WTC11 (cell line): ENCODE measurements around the gene HIPK3. TPM values are rescaled to one million over a fixed set of nuclear protein-coding genes. Genes with fewer than 3 reads are reported as not detected.

Source experiments
- ATAC-seq: fragments of 200-7000 bp; cut with Tn5 transposase; 2 replicates; pipeline ENCODE4 v1.10.0; 2021; ENCODE audit warnings: mild to moderate bottlenecking, moderate library complexity
- CTCF ChIA-PET: fragments of 300-600 bp; sonication (Branson Sonifier 250); formaldehyde crosslinking; loops from one replicate; lab custom pipeline; 2021; ENCODE audit warnings: antibody characterized with exemption; lab: Charles Lee
- POLR2A ChIA-PET: fragments of 350-600 bp; sonication (Branson Sonifier 250); formaldehyde crosslinking; loops from one replicate; lab custom pipeline; 2021; ENCODE audit warnings: antibody characterized with exemption; lab: Charles Lee
- DNase-seq: peaks from one replicate; pipeline ENCODE4 v3.0.0; 2021; ENCODE audit warnings: low spot score
- H3K27ac Mint-ChIP-seq: 2 replicates; pipeline ENCODE4 v1.8.0; 2021; ENCODE audit warnings: mixed read lengths
- H3K27me3 Mint-ChIP-seq: 2 replicates; pipeline ENCODE4 v1.8.0; 2021; ENCODE audit warnings: low read depth, mild to moderate bottlenecking, moderate library complexity, mixed read lengths
- H3K36me3 Mint-ChIP-seq: 2 replicates; pipeline ENCODE4 v1.8.0; 2021; ENCODE audit warnings: mixed read lengths
- H3K4me1 Mint-ChIP-seq: 2 replicates; pipeline ENCODE4 v1.8.0; 2022; ENCODE audit warnings: mixed read lengths
- H3K4me3 Mint-ChIP-seq: 2 replicates; pipeline ENCODE4 v1.8.0; 2021; ENCODE audit warnings: mild to moderate bottlenecking, moderate library complexity, mixed read lengths
- H3K9me3 Mint-ChIP-seq: 2 replicates; pipeline ENCODE4 v1.8.0; 2021; ENCODE audit warnings: mixed read lengths
- FOXJ3 ChIP-seq: sonication (generic); formaldehyde crosslinking; IDR thresholded peaks from 2 replicates; pipeline ENCODE4 v1.9.0; 2021; ENCODE audit warnings: missing genetic modification reagents, mild to moderate bottlenecking, borderline replicate concordance
- NFATC4 ChIP-seq: fragments of 250-450 bp; sonication (Bioruptor Pico); IDR thresholded peaks from 2 replicates; pipeline ENCODE4 v1.9.0; 2021; ENCODE audit warnings: mild to moderate bottlenecking
- SP1 ChIP-seq: sonication (generic); formaldehyde crosslinking; conservative IDR thresholded peaks from 2 replicates; pipeline ENCODE4 v1.8.1; 2022; ENCODE audit warnings: missing genetic modification reagents
- ZNF138 ChIP-seq: sonication (generic); formaldehyde crosslinking; conservative IDR thresholded peaks from 2 replicates; pipeline ENCODE4 v1.8.1; 2022; ENCODE audit warnings: mild to moderate bottlenecking, moderate library complexity, missing genetic modification reagents
- total RNA-seq: library from RNA; stranded (reverse); gene quantifications from 3 replicates; pipeline ENCODE4 v1.2.3, GENCODE V29; 2021
- TF ChIP-seq, protein P1 (sequence below): sonication (generic); formaldehyde crosslinking; IDR thresholded peaks from 2 replicates; pipeline ENCODE4 v1.8.1; 2022; ENCODE audit warnings: mild to moderate bottlenecking, missing genetic modification reagents, moderate library complexity, borderline replicate concordance
- TF ChIP-seq, protein P2 (sequence below): sonication (generic); formaldehyde crosslinking; IDR thresholded peaks from 2 replicates; pipeline ENCODE4 v1.8.1; 2022; ENCODE audit warnings: low read depth, missing genetic modification reagents, borderline replicate concordance
- TF ChIP-seq, protein P3 (sequence below): sonication (generic); formaldehyde crosslinking; IDR thresholded peaks from 2 replicates; pipeline ENCODE4 v1.8.0; 2022; ENCODE audit warnings: mild to moderate bottlenecking, missing genetic modification reagents
- TF ChIP-seq, protein P4 (sequence below): sonication (generic); formaldehyde crosslinking; IDR thresholded peaks from 2 replicates; pipeline ENCODE4 v1.8.0; 2023; ENCODE audit warnings: mild to moderate bottlenecking, missing genetic modification reagents
- TF ChIP-seq, protein P5 (sequence below): sonication (generic); formaldehyde crosslinking; IDR thresholded peaks from 2 replicates; pipeline ENCODE4 v1.8.1; 2023; ENCODE audit warnings: mild to moderate bottlenecking, missing genetic modification reagents, moderate library complexity

Gene HIPK3
- total RNA-seq, 1 experiment from 2014 or later, result 24.1 TPM

GRCh38 chr11:33264926-33265325, 7.7 kb downstream of the HIPK3 start:
- peaks cover 24% of the 10 kb centered on the region for H3K4me1 Mint-ChIP-seq
- H3K4me3 Mint-ChIP-seq, result no peak overlapping the region
- ChIA-PET CTCF (no interaction called here), POLR2A (no interaction called here)
- no peaks in the 10 kb centered on the region for H3K27me3 Mint-ChIP-seq
- no peak for ATAC-seq
- 0 out of 2 replicates have a peak, but pooled peaks cover 3% of the 10 kb centered on the region for H3K36me3 Mint-ChIP-seq
- no peak for TF ChIP-seq NFATC4
- TF ChIP-seq, protein P1, sequence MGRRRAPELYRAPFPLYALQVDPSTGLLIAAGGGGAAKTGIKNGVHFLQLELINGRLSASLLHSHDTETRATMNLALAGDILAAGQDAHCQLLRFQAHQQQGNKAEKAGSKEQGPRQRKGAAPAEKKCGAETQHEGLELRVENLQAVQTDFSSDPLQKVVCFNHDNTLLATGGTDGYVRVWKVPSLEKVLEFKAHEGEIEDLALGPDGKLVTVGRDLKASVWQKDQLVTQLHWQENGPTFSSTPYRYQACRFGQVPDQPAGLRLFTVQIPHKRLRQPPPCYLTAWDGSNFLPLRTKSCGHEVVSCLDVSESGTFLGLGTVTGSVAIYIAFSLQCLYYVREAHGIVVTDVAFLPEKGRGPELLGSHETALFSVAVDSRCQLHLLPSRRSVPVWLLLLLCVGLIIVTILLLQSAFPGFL (CRISPR knock-in tag), result no peak
- TF ChIP-seq, protein P2, sequence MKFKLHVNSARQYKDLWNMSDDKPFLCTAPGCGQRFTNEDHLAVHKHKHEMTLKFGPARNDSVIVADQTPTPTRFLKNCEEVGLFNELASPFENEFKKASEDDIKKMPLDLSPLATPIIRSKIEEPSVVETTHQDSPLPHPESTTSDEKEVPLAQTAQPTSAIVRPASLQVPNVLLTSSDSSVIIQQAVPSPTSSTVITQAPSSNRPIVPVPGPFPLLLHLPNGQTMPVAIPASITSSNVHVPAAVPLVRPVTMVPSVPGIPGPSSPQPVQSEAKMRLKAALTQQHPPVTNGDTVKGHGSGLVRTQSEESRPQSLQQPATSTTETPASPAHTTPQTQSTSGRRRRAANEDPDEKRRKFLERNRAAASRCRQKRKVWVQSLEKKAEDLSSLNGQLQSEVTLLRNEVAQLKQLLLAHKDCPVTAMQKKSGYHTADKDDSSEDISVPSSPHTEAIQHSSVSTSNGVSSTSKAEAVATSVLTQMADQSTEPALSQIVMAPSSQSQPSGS (CRISPR knock-in tag), result no peak
- DNase-seq, result no peak
- no peak overlapping the region for H3K27ac Mint-ChIP-seq
- H3K9me3 Mint-ChIP-seq, result peaks cover 6% of the 10 kb centered on the region

- H3K4me3 Mint-ChIP-seq, result no peak overlapping the region
- CTCF ChIA-PET, result interaction anchor here (0.5 to 0.6 kb wide), 2 partner anchors 15 to 421 kb away, joined by 3 read pairs; no protein-coding TSS in a partner anchor
- no peak for ATAC-seq
These were observed 9.4 kb downstream of the HIPK3 start for GRCh38 chr11:33266393-33267215.

DNA sequence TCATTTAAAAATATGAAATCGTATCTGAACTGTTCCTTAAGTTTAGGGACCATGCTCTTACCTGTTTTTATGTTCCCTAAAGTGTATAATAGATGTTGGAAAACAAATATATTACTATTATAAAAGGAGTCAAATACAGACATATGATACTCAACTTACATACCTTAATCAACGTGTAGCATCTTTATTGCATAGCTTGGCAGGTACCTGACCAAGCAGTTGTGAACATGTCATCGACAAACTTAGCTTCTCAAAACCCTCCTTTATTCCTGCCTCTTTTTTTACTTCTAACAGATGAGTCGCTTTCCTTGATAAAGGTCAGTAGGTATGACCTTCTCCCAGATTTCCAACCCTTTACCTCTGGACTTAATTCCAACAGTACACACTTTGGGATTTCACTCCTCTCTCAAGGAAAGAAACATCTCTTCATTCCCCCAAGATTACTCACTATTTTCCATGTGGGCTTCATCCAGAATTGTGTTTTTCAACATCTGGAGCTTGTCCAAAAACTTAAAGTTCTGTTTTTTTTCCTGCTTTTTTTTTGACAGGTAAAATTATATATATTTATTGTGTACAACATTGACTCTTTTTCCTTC, 11.9 kb downstream of the HIPK3 start:
- H3K9me3 Mint-ChIP-seq, result no peaks in the 10 kb centered on the region
- H3K4me3 Mint-ChIP-seq, result no peak overlapping the region
- TF ChIP-seq, protein P3, sequence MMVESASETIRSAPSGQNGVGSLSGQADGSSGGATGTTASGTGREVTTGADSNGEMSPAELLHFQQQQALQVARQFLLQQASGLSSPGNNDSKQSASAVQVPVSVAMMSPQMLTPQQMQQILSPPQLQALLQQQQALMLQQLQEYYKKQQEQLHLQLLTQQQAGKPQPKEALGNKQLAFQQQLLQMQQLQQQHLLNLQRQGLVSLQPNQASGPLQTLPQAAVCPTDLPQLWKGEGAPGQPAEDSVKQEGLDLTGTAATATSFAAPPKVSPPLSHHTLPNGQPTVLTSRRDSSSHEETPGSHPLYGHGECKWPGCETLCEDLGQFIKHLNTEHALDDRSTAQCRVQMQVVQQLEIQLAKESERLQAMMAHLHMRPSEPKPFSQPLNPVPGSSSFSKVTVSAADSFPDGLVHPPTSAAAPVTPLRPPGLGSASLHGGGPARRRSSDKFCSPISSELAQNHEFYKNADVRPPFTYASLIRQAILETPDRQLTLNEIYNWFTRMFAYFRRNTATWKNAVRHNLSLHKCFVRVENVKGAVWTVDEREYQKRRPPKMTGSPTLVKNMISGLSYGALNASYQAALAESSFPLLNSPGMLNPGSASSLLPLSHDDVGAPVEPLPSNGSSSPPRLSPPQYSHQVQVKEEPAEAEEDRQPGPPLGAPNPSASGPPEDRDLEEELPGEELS (CRISPR knock-in tag), result no peak
- TF ChIP-seq FOXJ3 (CRISPR knock-in tag) (no peak), SP1 (CRISPR knock-in tag) (no peak)
- TF ChIP-seq, protein P4, sequence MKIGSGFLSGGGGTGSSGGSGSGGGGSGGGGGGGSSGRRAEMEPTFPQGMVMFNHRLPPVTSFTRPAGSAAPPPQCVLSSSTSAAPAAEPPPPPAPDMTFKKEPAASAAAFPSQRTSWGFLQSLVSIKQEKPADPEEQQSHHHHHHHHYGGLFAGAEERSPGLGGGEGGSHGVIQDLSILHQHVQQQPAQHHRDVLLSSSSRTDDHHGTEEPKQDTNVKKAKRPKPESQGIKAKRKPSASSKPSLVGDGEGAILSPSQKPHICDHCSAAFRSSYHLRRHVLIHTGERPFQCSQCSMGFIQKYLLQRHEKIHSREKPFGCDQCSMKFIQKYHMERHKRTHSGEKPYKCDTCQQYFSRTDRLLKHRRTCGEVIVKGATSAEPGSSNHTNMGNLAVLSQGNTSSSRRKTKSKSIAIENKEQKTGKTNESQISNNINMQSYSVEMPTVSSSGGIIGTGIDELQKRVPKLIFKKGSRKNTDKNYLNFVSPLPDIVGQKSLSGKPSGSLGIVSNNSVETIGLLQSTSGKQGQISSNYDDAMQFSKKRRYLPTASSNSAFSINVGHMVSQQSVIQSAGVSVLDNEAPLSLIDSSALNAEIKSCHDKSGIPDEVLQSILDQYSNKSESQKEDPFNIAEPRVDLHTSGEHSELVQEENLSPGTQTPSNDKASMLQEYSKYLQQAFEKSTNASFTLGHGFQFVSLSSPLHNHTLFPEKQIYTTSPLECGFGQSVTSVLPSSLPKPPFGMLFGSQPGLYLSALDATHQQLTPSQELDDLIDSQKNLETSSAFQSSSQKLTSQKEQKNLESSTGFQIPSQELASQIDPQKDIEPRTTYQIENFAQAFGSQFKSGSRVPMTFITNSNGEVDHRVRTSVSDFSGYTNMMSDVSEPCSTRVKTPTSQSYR, result no peak
- TF ChIP-seq, protein P5, sequence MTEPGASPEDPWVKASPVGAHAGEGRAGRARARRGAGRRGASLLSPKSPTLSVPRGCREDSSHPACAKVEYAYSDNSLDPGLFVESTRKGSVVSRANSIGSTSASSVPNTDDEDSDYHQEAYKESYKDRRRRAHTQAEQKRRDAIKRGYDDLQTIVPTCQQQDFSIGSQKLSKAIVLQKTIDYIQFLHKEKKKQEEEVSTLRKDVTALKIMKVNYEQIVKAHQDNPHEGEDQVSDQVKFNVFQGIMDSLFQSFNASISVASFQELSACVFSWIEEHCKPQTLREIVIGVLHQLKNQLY (CRISPR knock-in tag), result no peak
- no peaks in the 10 kb centered on the region for H3K36me3 Mint-ChIP-seq
- DNase-seq (no peak), ATAC-seq (no peak)
- POLR2A ChIA-PET, result no interaction called here
- H3K27ac Mint-ChIP-seq, result no peak overlapping the region
- peaks cover 10% of the 10 kb centered on the region; the same call in 1 of the 2 replicates for H3K4me1 Mint-ChIP-seq
- no peaks in the 10 kb centered on the region for H3K27me3 Mint-ChIP-seq
- CTCF ChIA-PET, result no interaction called here

More at GRCh38 chr11:33266393-33267215, 9.4 kb downstream of the HIPK3 start:
- 0 out of 2 replicates have a peak, but pooled peaks cover under 1% of the 10 kb centered on the region for H3K9me3 Mint-ChIP-seq
- H3K4me1 Mint-ChIP-seq, result peaks cover 19% of the 10 kb centered on the region
- no peaks in the 10 kb centered on the region for H3K36me3 Mint-ChIP-seq
- H3K27ac Mint-ChIP-seq, result no peak overlapping the region
- H3K27me3 Mint-ChIP-seq, result no peaks in the 10 kb centered on the region
- POLR2A ChIA-PET, result interaction anchor here (0.6 kb wide), 1 partner anchor 146 kb away, joined by 3 read pairs; no protein-coding TSS in a partner anchor
- no peak for DNase-seq
- no peak for TF ChIP-seq ZNF138 (CRISPR knock-in tag)
- TF ChIP-seq, all 79 proteins: peak for 0
